Fibroblast of mammary gland (primary cell): ENCODE measurements around the gene MEGF9.

Experiments
- DNase-seq: peaks from one replicate; pipeline ENCODE4 v3.0.0-alpha.2; 2010; ENCODE audit warnings: low read depth
- H3K4me3 ChIP-seq: 2 replicates; pipeline ENCODE4 v1.5.1; 2011; ENCODE audit warnings: low read depth, mild to moderate bottlenecking, low read length, moderate library complexity; ENCODE audit not compliant: control insufficient read depth
- CTCF ChIP-seq: conservative IDR thresholded peaks from 2 replicates; pipeline ENCODE4 v1.5.1; 2011; ENCODE audit warnings: low read depth, low read length, inconsistent platforms; ENCODE audit not compliant: control insufficient read depth, insufficient read depth

Gene MEGF9

DNA sequence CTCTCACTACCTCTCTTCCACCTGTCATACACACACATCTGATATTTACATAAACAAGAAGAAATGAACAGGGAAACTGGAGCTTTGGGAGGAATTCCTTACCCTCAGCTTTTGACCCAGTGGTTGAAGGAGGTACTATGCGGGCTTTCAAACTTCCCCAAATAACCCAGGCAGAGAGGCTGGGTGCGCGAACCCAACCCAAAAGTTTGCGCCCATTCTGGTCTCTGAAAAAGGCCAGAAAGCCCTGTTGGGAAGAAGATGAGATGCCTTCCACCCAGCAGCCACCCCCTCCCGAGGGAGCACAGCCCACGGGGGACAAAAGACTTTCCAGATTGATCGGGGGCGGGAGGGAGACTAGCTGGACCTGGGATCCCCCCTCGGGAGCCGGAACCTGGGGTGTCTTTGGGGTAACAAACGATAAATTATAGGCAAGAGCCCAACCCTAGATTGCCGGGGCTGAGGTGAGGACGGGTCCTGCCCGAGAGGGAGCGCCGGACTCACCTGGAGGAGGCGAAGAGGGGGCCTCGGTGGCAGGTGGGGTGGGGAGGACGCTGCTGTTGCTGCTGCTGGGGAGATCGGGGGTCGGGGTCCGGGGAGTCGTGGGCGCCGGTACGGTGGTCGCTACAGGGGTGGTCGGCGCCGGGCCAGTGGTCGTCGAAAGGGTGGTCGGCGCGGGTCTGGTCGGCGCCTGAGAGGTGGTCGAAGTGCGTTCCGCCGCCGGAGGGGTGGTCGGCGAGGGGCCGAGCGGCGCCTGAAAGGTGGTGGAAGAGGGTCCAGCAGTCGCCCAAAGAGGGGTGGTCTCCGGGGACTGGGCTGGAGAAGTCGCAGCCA, 798 bp downstream of the MEGF9 start:
- H3K4me3 ChIP-seq = peak overlapping the region; percentile 61
- no peak for TF ChIP-seq CTCF
- DNase-seq = no peak

- no peak for TF ChIP-seq CTCF
- no peak for DNase-seq
- no peak overlapping the region for H3K4me3 ChIP-seq
These were observed 1.7 kb downstream of the MEGF9 start for GRCh38 chr9:120712539-120713031.

GRCh38 chr9:120711841-120712538, 2.3 kb downstream of the MEGF9 start:
- no peak for TF ChIP-seq CTCF
- H3K4me3 ChIP-seq = no peak overlapping the region
- peak; percentile 30 for DNase-seq

DNA sequence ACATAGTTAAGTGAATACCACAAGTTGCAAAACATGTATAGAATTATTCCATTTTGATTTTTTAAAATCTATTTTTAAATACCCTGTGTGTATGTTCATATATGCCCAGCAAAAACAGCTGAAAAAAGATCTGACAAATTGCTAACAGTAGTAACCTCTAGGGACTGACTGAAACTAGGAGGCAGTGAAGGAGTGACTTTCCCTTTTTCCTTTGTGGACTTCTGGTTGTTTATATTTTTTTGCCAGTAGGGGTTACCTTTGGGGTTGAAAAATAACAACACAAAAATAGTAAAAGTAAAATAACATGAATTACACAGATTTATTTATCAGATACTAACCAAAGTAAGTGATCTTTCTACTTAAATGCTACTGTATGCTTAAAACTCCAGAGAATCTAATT, 2.9 kb downstream of the MEGF9 start:
- TF ChIP-seq CTCF = peak; percentile 4
- DNase-seq = peak; percentile 19

DNA sequence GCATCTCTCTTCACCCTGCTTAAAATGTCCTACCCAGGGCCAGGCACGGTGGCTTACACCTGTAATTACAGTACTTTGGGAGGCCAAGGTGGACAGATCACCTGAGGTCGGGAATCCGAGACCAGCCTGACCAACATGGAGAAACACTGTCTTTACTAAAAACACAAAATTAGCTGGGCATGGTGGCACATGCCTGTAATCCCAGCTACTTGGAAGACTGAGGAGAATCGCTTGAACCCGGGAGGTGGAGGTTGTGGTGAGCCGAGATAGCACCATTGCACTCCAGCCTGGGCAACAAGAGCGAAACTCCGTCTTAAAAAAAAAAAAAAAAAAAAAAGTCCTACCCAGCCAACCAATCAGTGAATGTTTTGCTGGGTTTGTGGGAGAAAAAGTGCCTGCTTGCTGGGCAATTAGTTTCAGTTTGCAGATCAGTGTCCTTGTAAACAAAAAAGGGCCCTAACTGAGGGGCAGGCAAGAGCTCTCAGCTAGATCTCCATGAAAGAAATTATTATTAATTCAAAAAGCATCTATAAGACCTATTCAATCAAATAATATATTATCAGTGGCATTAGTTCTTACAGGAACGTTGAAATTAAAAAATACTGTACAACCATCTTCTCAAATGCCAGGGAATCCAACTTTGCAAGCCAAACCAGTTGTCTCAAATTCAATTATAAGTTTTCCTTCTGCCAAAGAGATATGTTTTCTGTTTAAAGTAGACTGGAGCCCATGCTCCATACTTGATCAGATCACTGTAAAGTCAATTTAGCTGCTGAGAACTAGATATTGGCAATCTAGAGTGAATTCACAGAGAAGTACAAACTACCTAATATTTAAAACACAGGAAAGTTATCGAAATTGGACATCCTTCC, 3.9 kb downstream of the MEGF9 start:
- TF ChIP-seq CTCF = no peak
- DNase-seq = peak; percentile 67

More for the DNA sequence above, 2.9 kb downstream of the MEGF9 start:
- no peak overlapping the region for H3K4me3 ChIP-seq

DNA sequence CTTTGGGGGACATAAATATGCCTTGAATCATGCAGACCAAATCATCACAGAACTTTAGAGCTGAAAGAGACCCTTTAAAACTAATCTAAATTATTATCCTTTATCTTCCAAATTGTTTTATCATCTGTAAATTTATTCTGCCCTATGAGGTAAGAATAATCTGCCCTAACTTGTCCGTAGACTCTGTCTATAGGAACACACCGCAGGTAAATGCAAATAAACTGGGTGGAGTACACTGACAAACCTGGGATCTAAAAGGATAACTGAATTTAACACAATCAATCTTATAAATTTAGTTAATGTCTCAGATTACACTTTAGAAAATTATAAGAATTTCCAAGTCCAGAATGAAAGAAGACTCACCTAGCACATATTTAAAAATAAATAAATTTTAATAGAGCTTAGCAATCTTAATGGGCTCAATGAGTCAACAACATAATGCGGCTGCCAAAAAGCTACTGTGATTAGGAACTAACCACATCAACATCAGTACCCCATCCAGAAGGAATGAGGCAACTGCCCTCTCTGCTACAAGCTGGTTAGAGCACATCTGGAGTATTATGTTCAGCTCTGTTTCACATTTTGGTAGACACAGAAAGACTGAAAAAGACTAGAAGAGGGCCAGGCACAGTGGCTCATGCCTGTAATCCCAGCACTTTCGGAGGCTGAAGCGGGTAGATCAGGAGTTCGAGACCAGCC, 5.6 kb downstream of the MEGF9 start:
- peak; percentile 86 for DNase-seq
- no peak overlapping the region for H3K4me3 ChIP-seq
- no peak for TF ChIP-seq CTCF

More for the DNA sequence above, 3.9 kb downstream of the MEGF9 start:
- H3K4me3 ChIP-seq = no peak overlapping the region
